ENCODE data around the gene ABHD17A.

Gene ABHD17A

GRCh38 chr19:1863328-1863637 lies 22.0 kb downstream of the ABHD17A start, which contains the start of gene KLF16:
TSS of gene KLF16 (minus strand) at chr19:1863579. CDS start at chr19:1863497, 82 bp downstream.
- DNase-seq, result no peak

DNA sequence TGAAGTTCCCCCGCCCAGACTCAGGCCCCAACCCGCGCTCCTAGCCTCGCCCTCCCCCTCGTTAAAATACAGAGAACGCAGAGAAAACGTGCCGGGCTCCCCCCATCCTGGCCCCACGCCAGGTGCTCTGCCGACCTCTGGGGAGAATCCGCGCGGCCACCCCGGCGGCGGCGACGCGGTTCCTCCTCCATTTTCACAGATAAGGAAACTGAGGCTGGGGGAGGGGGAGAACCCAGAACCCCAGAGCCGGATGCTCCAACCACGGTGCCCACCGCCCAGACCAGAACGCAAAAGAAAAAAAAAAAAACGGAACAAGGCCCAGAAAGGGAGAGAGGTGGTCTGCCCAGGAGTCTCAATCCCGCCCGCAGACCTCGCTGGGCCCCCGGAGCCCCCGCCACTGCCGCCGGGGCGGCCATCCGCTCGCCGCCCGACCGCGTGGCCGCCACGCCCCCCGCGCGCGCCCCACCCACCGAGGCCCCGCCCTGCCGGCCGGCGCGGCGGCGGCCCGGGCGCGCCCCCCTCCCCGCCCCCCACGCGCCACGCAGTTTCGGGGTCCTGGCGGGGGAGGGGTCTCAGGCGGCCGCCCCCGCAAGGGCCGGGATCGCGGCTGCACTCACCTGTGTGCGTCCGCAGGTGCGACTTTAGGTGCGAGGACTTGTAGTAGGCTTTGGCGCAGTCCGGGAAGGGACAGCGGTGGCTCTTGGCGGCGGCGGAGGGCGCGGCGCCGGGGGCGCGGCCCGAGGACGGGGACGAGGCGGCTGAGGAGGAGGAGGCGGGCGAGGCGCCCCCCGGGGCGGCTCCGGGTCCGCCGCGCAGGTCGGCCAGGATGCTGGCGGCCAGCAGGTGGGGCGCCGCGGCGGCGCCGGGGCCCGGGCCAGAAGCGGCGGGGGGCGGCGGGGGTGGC lies 22.6 kb downstream of the ABHD17A start:
- peak; percentile 57 to 59 for DNase-seq

- no peak for DNase-seq
Measured at GRCh38 chr19:1862068-1862423, 23.2 kb downstream of the ABHD17A start.

DNA sequence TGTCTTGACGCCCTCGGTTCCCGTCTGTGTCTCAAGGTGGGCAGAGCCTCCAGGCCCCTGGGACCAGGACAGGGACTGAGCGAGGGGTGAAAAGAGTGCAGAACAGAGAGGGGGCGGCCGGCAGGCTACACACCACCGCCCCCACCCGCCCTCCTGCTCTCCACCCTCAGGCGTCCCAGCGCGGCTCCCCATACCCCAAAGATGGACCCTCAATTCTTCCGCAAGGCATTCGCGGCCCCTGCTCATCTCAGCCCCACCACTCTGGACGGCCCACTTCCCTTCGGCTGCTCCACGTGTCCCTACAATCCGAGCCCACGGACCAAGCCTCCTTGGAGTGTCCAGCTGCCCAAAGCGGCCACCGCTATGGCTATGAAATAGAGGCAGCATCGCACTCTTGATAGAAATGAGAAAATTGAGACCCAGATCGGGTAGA lies 23.7 kb downstream of the ABHD17A start:
- no peak for DNase-seq

DNA sequence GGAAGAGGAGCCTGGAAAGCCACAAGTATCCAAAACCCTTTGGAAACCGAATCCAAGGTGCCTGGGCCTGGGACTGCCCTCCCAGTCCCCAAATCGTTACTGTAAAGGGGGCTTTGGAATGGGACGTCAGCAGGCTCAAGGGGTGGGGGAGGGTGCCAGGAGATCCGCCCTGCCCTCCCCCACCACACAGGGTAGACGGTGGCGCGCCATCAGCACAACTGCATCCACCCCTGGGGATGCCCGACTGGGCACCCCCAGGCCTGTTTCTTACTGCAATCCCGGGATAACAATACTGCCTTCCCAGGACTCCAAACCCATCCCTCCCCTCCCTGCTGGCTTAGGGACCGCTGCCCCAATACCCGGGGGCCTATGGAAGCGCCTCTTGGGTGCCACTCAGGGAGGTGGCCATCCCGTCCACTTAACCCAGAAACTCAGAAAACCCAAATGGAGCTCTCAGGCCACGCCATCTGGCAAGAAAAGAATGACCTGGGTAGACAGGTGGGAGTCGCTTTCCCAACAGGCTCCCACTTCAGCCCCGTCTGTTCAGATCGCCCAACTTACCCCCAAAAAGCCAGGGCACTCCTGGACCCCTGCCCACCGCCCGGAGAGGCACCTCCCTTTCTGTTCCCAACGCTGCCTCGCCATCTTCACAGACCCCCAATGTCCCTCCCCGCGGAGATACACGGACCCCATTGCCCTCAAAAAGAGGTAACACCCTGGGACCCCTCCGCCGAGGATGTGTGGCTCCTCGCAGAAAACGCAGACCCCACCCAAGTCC lies 24.3 kb downstream of the ABHD17A start:
- DNase-seq, result no peak

- DNase-seq, result peak; percentile 58 to 66
Measured at GRCh38 chr19:1860042-1860775, 25.1 kb downstream of the ABHD17A start.

DNA sequence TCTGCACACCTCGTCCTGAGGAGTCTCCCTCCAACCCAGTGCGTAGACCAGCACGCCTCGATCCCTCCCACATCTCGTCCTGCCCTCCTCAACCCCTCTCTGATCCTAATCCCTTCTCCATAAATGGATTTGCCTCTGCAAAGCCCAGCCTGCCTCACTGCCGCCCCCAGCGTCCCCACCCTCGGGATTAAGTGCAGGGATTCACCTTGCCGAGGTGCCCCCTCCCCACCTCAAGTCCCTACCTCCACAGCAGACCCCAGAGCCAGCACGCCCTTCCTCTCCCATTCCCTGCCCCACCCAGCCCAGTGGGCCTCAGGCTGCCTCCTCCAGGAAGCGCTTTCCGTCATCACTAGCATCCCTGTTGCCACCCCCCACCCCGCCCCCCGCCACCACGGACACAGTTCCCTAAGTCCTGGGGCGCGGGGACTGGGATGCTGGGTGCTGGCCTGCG lies 25.9 kb downstream of the ABHD17A start:
- no peak for DNase-seq

DNA sequence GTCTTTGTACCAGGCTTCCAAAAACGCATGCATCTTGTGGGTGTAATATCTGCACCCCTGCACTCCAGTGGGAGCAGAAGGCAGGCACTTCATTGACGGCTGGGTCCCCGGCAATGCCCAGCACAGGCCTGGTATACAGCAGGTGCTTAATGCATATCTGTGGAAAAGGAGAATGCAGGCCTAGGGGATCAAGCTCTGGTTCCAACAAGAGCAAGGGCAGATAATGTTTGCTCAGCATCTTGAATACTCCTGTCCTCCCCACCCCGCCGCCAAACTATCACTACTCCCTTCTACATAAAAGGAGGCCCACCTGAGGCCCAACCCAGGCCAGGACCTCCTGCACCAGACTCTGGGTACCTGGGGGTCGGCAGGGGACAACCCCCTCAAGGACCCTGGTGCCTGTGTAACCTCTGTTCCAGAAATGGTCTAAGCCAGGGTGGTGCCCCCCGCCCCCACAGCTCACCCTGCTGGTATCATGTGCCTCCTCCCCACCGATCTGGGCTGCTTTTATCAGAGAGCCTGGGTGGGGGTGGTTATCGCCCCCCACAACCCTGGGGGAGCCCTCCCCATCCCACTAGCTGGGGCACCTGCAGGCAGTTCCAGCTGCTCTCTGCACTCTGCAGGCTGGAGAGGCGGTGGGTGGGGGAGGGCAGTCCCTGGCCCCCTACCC lies 26.7 kb downstream of the ABHD17A start:
- DNase-seq, result no peak

DNA sequence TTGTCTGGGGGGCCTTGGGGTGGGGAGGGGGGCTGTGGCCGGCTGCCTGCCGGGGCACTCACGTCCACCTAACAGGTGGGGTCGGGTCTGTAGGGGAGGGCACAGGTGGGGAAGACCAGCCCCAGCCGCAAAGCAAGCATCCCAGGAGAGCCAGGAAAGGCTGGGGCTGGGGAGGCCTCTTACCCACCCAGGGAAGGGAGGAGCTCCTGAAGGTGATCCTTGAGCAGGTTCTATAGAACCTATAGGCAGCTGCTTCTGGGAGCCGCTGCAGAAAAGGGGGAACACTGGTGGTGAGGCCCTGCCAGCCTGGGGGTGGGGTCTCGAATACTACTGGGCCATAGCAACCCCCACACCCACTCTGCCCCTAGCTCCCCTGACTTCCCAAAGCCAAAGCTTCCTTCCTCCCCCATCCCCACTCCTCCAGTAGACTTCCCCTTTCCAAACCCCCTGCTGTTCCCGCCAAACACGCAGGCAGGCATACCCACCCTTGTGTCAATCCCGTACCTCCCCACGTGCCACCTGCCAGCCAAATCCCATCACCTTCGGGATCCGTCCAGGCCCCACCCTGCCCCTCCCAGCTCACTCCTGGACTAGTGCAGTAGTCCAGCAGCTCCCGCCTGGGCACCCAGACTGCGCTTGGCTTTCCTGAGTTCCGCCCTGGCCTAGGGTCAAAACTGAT lies 27.5 kb downstream of the ABHD17A start:
- DNase-seq, result no peak

DNA sequence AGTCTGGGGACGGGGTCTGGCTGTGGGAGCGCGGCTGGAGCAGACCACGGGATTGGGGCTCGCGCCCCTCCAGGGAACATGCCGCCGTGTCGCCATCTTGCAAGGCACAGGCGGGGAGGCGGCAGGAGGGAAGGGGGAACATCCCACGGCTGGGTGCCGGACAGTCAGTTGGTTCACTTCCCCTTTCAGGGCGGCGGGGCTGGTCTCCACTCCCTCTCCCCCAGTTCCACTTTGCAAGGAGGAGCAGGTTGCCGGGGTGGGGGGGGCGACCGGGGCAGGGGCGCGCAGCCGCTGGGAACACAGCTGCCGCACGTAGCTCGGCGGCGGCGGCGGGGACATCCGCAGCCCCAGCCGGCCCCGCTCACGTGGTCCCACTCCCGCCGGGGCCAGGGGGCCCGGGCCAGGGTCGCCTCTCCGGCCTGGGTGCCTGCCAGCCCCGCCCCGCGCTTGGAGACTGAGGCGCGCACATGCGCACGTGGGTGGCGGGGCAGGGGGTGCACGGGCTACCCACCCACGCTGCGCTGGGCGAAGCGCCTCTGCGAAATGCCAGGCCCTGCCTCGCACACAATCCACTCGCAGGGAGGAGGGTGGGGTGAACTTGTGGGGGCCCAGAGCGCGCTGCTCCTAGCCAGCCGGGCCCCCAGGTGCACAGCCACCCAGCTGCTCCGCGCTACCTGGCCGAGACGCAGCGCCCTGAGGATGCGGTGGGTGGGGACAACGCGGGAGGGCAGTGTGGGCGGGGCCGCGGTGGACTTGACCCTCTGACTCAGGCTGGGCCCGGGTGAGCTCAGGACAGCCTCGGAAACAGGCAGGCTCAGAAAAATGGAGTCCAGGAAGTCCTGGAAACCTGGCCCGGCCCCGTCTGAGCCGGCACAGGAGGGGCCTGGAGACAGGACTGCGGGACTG lies 28.3 kb downstream of the ABHD17A start:
- peak; percentile 71 to 77 for DNase-seq

DNA sequence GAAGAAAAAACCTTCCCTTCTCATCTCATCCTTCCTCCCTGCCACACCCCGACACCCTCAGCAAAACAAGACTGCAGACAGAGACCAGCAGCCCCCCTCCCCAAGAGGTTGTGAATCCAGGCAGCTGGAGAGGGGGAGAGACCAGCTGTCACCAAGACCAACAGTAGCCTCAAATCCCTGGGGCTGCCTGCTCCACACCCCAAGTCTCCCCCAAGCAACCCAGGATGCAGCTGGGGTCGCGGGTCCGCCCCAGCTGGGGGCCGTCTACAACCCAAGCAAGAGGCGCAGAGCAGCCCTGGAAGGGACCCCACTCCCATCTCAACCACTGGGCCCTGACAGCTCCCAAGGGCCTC lies 29.0 kb downstream of the ABHD17A start:
- no peak for DNase-seq

GRCh38 chr19:1855828-1856255 lies 29.5 kb downstream of the ABHD17A start:
- peak; percentile 49 to 60 for DNase-seq

- DNase-seq, result peak; percentile 89 to 92
Measured at GRCh38 chr19:1855040-1855827, 30.1 kb downstream of the ABHD17A start.

GRCh38 chr19:1854542-1855039 lies 30.7 kb downstream of the ABHD17A start:
- no peak for DNase-seq

GRCh38 chr19:1854039-1854541 lies 31.2 kb downstream of the ABHD17A start:
- DNase-seq, result no peak

DNA sequence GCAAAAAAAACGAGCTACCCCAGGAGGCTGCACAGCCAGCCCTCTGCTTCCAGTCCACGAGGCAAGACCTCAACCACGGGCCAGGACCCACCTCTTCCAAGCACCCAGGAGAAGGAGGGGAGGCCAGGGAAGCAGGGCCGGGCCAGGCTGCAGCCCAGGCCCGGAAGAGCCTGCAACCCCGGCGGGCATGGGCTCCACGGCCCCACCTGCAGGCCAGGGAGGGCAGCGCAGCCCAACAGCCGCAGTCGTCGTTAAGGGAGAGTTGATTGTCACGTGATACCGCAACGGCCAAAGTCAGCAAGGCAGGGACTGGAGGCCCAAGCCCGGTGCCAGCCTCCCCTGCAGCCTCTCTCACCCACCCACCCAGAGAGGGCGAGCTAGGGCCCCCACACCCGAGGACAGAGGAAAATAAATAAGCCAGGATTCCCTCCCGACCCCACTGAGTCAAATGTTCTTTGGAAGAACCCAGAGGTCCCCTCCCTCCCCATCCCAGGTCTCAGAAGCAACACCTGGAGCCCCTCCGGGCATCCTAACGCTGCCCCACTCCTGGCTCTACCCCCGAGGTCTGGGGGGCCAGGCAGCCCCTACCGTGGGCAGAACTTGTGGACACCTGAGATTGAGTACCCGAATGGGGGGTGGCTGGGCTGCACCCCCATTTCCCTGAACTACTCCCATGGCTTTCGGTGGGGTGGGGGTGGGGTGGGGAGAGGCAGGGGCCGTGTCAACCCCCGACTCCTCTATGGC lies 31.8 kb downstream of the ABHD17A start:
- DNase-seq, result peak; percentile 89 to 91

DNA sequence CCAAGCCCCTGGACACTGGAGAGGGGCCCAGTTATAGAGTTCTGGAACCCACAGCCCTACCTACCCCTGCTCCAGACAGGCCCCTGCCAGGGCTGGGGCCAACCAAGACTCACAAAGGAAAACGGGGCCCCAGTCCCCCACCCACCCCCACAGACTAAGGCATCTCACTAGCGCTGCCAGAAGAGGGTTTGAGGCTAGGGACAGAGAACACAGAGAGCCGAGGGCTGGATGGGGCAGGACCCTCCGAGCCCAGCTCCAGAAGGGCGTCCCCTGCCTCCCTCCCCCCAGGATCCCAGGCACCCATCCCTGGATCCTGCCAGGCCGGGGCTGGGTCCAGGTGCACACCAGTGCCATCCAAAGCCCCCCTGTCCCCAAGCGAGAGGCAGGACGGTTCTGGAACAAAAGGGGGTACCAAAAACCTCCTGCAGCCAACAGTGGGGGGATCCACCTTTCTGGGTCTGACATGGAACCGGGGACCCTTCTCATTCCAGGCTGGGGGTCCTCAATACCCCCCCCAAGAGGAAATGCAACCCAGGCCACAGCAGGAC lies 32.6 kb downstream of the ABHD17A start:
- no peak for DNase-seq

Data from activated CD4-positive, alpha-beta T cell treated with anti-CD3 and anti-CD28 coated beads, Interleukin-2, amount 50 U/mL, for 48 hours (primary cell).